B cell (primary cell): ENCODE measurements around the gene MYL4. TPM values are rescaled to one million over a fixed set of nuclear protein-coding genes. Genes with fewer than 3 reads are reported as not detected.

Source experiments
- ATAC-seq: fragments of 200-7000 bp; cut with Tn5 transposase; one replicate; pipeline ENCODE4 v1.10.0; 2021; ENCODE audit warnings: low read depth, mild to moderate bottlenecking, moderate number of reproducible peaks, moderate library complexity
- CTCF ChIA-PET: fragments of 350-600 bp; sonication (Branson Sonifier 250); formaldehyde crosslinking; loops from one replicate; lab custom pipeline; 2021; ENCODE audit warnings: antibody characterized with exemption, inconsistent platforms; lab: Charles Lee
- POLR2A ChIA-PET: fragments of 350-600 bp; sonication (Branson Sonifier 250); formaldehyde crosslinking; loops from one replicate; lab custom pipeline; 2021; ENCODE audit warnings: antibody characterized with exemption; lab: Charles Lee
- DNase-seq: peaks from one replicate; pipeline ENCODE4 v3.0.0; 2013
- H2AFZ ChIP-seq: 2 replicates; pipeline ENCODE4 v1.6.1; 2012; ENCODE audit warnings: mild to moderate bottlenecking, low read depth, low read length; ENCODE audit not compliant: insufficient read depth, poor library complexity, severe bottlenecking
- H3K27ac ChIP-seq, 2 donors: 1 replicate in 1 of 2; 2 replicates in 1 of 2; pipeline ENCODE4 v1.5.1; 2012 to 2013; ENCODE audit warnings: low read length in 2 of 2, mild to moderate bottlenecking in 2 of 2, moderate library complexity in 1 of 2
- H3K27me3 ChIP-seq, 4 experiments: fragments of 200-600 bp in 1 of 4; sonication (generic) in 1 of 4; replicated peaks in 1 of 4; 1 replicate in 2 of 4; 2 replicates in 2 of 4; pipeline versions ENCODE4 v1.6.1 to v1.7.0; 2013 to 2016; ENCODE audit warnings: low read length in 3 of 4, mild to moderate bottlenecking in 2 of 4, mixed read lengths in 1 of 4, moderate library complexity in 1 of 4; ENCODE audit not compliant: insufficient read depth in 4 of 4, control insufficient read depth in 3 of 4; ENCODE audit errors: control extremely low read depth in 1 of 4
- H3K36me3 ChIP-seq, 2 experiments: replicated peaks in 1 of 2; 1 replicate in 1 of 2; 2 replicates in 1 of 2; pipeline versions ENCODE4 v1.6.1 to v1.7.1; 2013; ENCODE audit warnings: low read length in 1 of 2; ENCODE audit not compliant: insufficient read depth in 2 of 2, control insufficient read depth in 1 of 2; ENCODE audit errors: control extremely low read depth in 1 of 2, extremely low read depth in 1 of 2
- H3K4me1 ChIP-seq, 2 donors: fragments of 200-600 bp in 1 of 2; sonication (generic) in 1 of 2; 1 replicate in 1 of 2; 2 replicates in 1 of 2; pipeline versions ENCODE4 v1.5.1 to v1.6.1; 2013 to 2017; ENCODE audit warnings: low read length in 2 of 2; ENCODE audit not compliant: control insufficient read depth in 2 of 2, insufficient read depth in 2 of 2
- H3K4me2 ChIP-seq: replicated peaks from 2 replicates; pipeline ENCODE3; 2012; ENCODE audit warnings: mild to moderate bottlenecking, low read depth, low read length; ENCODE audit not compliant: poor library complexity, severe bottlenecking
- H3K4me3 ChIP-seq, 5 experiments: fragments of 200-600 bp in 1 of 5; sonication (generic) in 1 of 5; 1 replicate in 3 of 5; 2 replicates in 2 of 5; pipeline versions ENCODE4 v1.5.1 to v1.7.0; 2011 to 2016; ENCODE audit warnings: low read length in 4 of 5, mild to moderate bottlenecking in 4 of 5, low read depth in 2 of 5, control low read depth in 1 of 5, moderate library complexity in 1 of 5; ENCODE audit not compliant: insufficient read depth in 1 of 5; ENCODE audit errors: control extremely low read depth in 1 of 5, extremely low read depth in 1 of 5
- H3K79me2 ChIP-seq: fragments of 200-600 bp; sonication (generic); one replicate; pipeline ENCODE4 v1.6.0; 2016; ENCODE audit warnings: low read length; ENCODE audit not compliant: control insufficient read depth, insufficient read depth
- H3K9ac ChIP-seq: fragments of 200-600 bp; sonication (generic); 2 replicates; pipeline ENCODE4 v1.6.1; 2017; ENCODE audit warnings: mild to moderate bottlenecking, low read length, moderate library complexity
- H3K9me3 ChIP-seq, 3 donors: one replicate each; pipeline versions ENCODE4 v1.6.1 to v1.7.1; 2013; ENCODE audit warnings: low read length in 2 of 3; ENCODE audit not compliant: control insufficient read depth in 2 of 3, insufficient read depth in 1 of 3; ENCODE audit errors: control extremely low read depth in 1 of 3
- H4K20me1 ChIP-seq: 2 replicates; pipeline ENCODE4 v1.6.0; 2012; ENCODE audit warnings: mild to moderate bottlenecking, low read length; ENCODE audit not compliant: insufficient read depth, control insufficient read depth, poor library complexity, severe bottlenecking
- H3K27ac Mint-ChIP-seq: one replicate; pipeline ENCODE4 v1.8.0; 2021; ENCODE audit warnings: mixed read lengths
- H3K27me3 Mint-ChIP-seq: one replicate; pipeline ENCODE4 v1.8.0; 2021; ENCODE audit warnings: mixed read lengths
- H3K4me1 Mint-ChIP-seq: one replicate; pipeline ENCODE4 v1.8.0; 2021; ENCODE audit warnings: mixed read lengths
- H3K4me3 Mint-ChIP-seq: one replicate; pipeline ENCODE4 v1.8.0; 2021; ENCODE audit warnings: mixed read lengths
- H3K9me3 Mint-ChIP-seq: one replicate; pipeline ENCODE4 v1.8.0; 2022; ENCODE audit warnings: mixed read lengths; ENCODE audit not compliant: insufficient read depth
- EZH2 ChIP-seq: IDR thresholded peaks from 2 replicates; pipeline ENCODE4 v1.6.1; 2012; ENCODE audit warnings: borderline replicate concordance, low read depth, mild to moderate bottlenecking, moderate library complexity, low read length; ENCODE audit not compliant: insufficient read depth, poor library complexity, severe bottlenecking
- WGBS: methylation state at CpG from one replicate; pipeline ENCODE4 v1.1.5; 2013; ENCODE audit warnings: missing lambda C conversion rate; ENCODE audit not compliant: insufficient coverage; 5-methylcytosine and 5-hydroxymethylcytosine counted together
- intact Hi-C: fragments of 100-400 bp; cut with micrococcal nuclease; formaldehyde crosslinking; loops from one replicate; pipeline ENCODE4 v1.10.0; 2022
- polyA plus RNA-seq: library from polyadenylated mRNA; depleted of rRNA; stranded (reverse); fragments of >200 nt; gene quantifications from 2 replicates; pipeline ENCODE4 v1.2.3, GENCODE V29; 2012
- total RNA-seq, 2 donors: library from RNA; stranded (reverse); fragments of 120-200 nt in 1 of 2; gene quantifications; 1 replicate in 1 of 2; 2 replicates in 1 of 2; pipeline versions ENCODE4 v1.2.3 to v1.2.4, GENCODE V29; 2013 to 2022
- TF ChIP-seq, protein P1 (sequence below): fragments of 200-600 bp; IDR thresholded peaks from one replicate; pipeline ENCODE4 v1.8.0; 2022; ENCODE audit warnings: antibody characterized with exemption, mild to moderate bottlenecking

MYL4 gene
- total and polyA plus RNA-seq, 2 donors (not counting 1 experiment from before 2014, with no cell fraction given) = 0.16 to 0.42 TPM

DNA sequence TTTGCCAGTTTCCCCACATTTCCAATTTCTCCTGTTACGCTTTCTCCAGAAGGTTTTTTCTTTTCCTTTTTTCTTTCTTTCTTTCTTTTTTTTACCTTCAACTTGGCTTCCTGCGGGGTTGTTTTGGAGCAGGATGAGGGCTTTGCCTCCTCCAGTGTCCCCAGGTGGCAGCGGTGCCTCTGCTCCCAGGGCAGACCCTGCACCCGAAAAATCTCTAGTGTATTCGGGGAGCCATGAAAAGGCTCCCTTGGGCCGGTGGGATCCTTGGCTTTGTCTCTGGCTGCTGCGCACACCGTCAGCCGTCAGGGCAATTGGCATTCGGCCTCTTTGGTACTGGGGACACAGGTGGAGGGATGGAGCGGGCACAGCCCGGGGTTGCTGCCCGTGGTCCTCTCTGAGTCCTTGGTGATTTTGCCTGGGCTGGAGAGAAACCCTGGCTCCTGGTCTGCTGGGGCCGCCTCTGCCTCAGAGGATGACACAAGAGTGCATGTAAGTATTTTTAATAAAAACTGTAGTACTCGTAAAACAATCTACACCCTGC, 45.3 kb downstream of the MYL4 start:
- peak overlapping the region; percentile 94 for H2AFZ ChIP-seq
- peaks cover 17% of the 10 kb centered on the region for H3K4me1 Mint-ChIP-seq

More for the DNA sequence above, 45.3 kb downstream of the MYL4 start:
- Mint-ChIP-seq H3K9me3 (no peaks in the 10 kb centered on the region), H3K27ac (peak overlapping the region; percentile 61), H3K4me3 (peak overlapping the region; percentile 94), H3K27me3 (peaks cover 10% of the 10 kb centered on the region)
- Histone ChIP-seq H3K9ac (peak overlapping the region; percentile 66), H3K4me2 (peak overlapping the region; percentile 92), H3K4me3 (peak overlapping the region in 4 of 5 experiments; percentile 54 to 71 (median 62)), H3K36me3 (no peaks in the 10 kb centered on the region), H3K4me1 (peaks cover 4 to 18% of the 10 kb centered on the region in 2 donors), H4K20me1 (no peaks in the 10 kb centered on the region), H3K27ac (no peak overlapping the region), H3K9me3 (no peaks in the 10 kb centered on the region), H3K27me3 (peaks cover 0 to 11% (median 3%) of the 10 kb centered on the region in 4 experiments), H3K79me2 (peaks cover 3% of the 10 kb centered on the region)
- ChIA-PET CTCF (interaction anchor here (0.5 to 5.5 kb wide), 10 partner anchors 15 to 70 kb away, joined by 3 to 55 read pairs (median 3); partner anchors contain the start of gene EFCAB13), POLR2A (no interaction called here)
- ATAC-seq = no peak
- intact Hi-C loops = loop anchor here (1.0 kb wide), 1 partner anchor 61 kb away; no protein-coding TSS in a partner anchor
- no peak for TF ChIP-seq EZH2
- TF ChIP-seq, protein P1, sequence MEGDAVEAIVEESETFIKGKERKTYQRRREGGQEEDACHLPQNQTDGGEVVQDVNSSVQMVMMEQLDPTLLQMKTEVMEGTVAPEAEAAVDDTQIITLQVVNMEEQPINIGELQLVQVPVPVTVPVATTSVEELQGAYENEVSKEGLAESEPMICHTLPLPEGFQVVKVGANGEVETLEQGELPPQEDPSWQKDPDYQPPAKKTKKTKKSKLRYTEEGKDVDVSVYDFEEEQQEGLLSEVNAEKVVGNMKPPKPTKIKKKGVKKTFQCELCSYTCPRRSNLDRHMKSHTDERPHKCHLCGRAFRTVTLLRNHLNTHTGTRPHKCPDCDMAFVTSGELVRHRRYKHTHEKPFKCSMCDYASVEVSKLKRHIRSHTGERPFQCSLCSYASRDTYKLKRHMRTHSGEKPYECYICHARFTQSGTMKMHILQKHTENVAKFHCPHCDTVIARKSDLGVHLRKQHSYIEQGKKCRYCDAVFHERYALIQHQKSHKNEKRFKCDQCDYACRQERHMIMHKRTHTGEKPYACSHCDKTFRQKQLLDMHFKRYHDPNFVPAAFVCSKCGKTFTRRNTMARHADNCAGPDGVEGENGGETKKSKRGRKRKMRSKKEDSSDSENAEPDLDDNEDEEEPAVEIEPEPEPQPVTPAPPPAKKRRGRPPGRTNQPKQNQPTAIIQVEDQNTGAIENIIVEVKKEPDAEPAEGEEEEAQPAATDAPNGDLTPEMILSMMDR = no peak
- no peak for DNase-seq
- 17% methylated on average over 11 of the region's 15 CpGs for WGBS
